MG63 (cell line): ENCODE data around the gene HPN. TPM values are rescaled to one million over a fixed set of nuclear protein-coding genes. Genes with fewer than 3 reads are reported as not detected.

Source experiments
- DNase-seq: peaks from one replicate; pipeline ENCODE4 v3.0.0-alpha.2; 2020
- H3K27me3 ChIP-seq: fragments of 250-450 bp; sonication (Bioruptor Pico); 2 replicates; pipeline ENCODE4 v1.5.1; 2020; ENCODE audit warnings: mild to moderate bottlenecking, moderate library complexity
- H3K36me3 ChIP-seq: fragments of 250-450 bp; sonication (Bioruptor Pico); 2 replicates; pipeline ENCODE4 v1.5.1; 2020; ENCODE audit warnings: mild to moderate bottlenecking, moderate library complexity
- H3K4me3 ChIP-seq: fragments of 250-450 bp; sonication (Bioruptor Pico); 2 replicates; pipeline ENCODE4 v1.5.1; 2020; ENCODE audit warnings: mild to moderate bottlenecking, moderate library complexity
- H3K9me3 ChIP-seq: fragments of 250-450 bp; sonication (Bioruptor Pico); 2 replicates; pipeline ENCODE4 v1.5.1; 2020; ENCODE audit warnings: mild to moderate bottlenecking, moderate library complexity
- total RNA-seq: library from RNA; depleted of rRNA; stranded (reverse); fragments of >200 nt; shearing (Covaris generic); gene quantifications from 2 replicates; pipeline ENCODE4 v1.2.3, GENCODE V29; 2014; ENCODE audit warnings: low replicate concordance; rRNA removed

The HPN gene
- total RNA-seq, 1 experiment from 2014 or later = not detected

DNA sequence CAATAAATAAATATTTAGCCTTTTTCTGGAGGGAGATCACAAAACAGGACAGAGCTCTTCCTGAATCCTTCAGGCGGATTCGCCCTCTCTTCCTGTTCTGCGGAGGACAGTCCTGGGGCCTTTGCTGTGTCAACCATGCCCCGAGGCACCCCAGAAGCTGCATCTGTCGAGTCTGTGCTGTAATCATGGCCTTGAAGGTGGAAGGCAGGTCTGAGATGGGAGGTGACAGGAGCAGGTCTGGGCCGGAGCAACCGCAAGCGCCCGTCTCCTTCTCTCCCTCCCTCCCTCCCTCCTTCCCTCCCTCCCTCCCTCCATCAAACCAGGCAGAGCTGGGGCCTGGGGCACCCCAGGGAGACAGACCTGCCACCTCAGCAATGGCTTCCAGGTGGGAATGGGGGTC lies 69.5 kb downstream of the HPN start:
- Histone ChIP-seq H3K36me3 (no peaks in the 10 kb centered on the region), H3K4me3 (no peak overlapping the region), H3K9me3 (no peaks in the 10 kb centered on the region), H3K27me3 (no peaks in the 10 kb centered on the region)
- DNase-seq = no peak

DNA sequence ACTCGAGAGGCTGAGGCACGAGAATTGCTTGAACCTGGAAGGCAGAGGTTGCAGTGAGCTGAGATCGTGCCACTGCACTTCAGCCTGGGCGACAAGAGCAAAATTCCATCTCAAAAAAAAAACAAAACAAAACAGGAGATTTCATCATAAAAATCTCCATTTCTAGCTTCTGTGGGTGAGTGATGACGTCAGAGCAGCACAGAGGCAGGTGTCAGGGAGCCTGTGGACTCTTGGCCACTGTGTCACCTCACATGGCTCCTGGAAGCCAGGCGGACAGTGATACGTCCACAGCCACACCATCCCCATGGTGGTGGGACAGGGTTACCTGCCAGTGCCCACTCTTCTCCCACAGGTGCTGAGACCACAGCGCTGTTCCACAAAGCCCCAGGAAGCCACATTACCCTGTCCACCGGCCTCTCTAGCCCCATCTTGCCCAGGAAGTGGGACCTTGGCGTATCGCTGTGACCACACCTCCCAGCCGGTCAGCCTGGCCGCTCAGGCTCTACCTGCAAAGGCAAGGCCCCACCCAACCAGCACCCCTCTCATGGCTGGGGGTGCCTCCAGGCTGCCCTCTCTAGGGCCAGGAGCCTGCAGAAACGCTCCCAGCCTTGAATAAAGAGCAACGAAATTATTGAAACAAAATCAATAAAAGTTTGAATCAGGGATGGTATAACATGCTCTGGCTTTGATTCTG lies 71.6 kb downstream of the HPN start:
- no peak for DNase-seq
- Histone ChIP-seq H3K9me3 (no peaks in the 10 kb centered on the region), H3K27me3 (no peaks in the 10 kb centered on the region), H3K36me3 (no peaks in the 10 kb centered on the region), H3K4me3 (no peak overlapping the region)

DNA sequence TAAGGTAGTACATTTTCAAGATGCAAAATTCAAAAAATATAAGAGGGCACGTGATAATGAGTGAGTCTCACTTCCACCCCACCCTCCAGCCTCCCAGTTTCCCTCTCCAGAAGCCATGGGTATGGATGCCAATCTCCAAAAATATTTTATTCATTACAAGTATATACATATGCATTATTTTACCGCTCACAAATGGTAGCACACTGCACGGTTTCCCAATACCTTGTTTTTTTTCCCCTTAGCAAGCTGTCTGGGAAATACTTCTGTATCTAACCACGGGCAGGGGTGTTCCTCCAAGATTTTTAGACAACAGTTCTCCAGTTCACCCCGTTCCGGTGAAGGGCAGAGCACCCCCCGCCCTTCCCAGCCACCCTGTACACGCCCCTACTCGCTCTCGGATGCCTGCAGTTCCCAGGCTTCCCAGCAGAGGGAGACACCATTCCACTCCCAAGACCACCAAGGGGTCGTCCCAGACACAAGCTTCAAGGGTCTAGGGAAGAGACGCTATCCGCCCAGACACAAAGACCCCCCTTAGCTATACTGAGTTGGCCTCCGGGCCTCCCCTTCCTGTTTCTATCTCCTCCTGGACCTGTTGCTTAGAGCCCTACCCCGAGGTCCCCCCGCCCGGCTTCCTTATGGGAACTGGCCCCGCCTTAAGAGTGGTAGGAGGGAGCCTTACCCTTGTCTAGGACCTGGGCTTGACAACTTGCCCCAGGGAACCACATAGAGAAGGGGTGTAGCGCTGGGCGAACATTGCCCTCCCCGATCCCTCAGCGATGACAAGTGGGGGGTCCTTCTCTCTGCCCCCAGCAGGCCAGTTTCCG lies 73.0 kb downstream of the HPN start:
- DNase-seq = peak; percentile 60
- Histone ChIP-seq H3K4me3 (peak overlapping the region; percentile 25), H3K36me3 (no peaks in the 10 kb centered on the region), H3K9me3 (no peaks in the 10 kb centered on the region), H3K27me3 (no peaks in the 10 kb centered on the region)

DNA sequence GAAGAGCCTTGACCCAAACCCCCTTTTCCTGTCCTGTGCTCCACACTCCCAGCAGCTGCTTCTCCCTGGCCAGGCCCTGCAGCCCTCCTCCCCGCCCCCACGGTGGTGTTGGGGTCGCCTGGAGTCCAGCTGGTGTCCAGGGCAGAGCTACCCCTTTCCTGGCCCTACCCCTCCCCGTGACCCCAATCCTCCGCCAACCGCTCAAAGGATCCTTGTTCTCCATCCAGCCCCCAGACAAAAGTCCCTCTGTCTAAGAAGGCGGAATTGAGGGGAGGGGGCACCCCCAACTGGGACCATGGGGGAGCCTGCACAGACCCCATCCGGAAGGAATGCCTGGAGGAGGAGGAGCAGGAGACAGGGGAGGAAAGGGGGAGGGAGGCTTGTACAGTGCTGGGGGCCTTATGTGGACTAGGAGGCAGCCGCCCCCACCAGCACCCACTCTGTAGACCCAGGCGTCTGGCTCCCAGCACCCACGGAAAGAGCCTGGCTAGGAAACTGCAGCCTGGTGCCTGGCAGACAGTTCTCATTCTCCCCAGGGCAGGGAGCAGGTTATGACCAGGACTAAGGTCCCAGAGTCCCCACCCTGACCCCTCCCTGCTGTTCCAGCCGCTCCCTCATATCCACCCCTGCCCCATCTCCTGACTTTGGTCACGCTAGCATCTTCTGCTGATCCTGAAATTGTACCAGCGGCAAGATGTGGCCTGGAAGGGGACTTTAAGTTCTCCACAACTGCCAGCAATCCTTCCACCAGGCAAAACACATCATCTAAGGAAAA lies 73.8 kb downstream of the HPN start, which contains the start of gene FXYD3:
TSS of gene FXYD3 (plus strand) at position 647 of the 775 bp plus-strand sequence. CDS start 3,554 bp downstream, outside the sequence.
- H3K36me3 ChIP-seq = no peaks in the 10 kb centered on the region
- H3K9me3 ChIP-seq = no peaks in the 10 kb centered on the region
- no peak for DNase-seq
- no peaks in the 10 kb centered on the region for H3K27me3 ChIP-seq
- H3K4me3 ChIP-seq = peak within 1 kb of the TSS; percentile 25

Other genes with a start within 250 kb of the HPN start
- 2.1 and 4.2 TPM in 2 replicates for gene ZNF30, start 114.8 kb upstream of the HPN start, total RNA-seq
- gene ZNF792, start 77.5 kb upstream of the HPN start, total RNA-seq = 1.7 and 2.4 TPM in 2 replicates
- 28.2 and 32.1 TPM in 2 replicates for gene GRAMD1A, start 41.4 kb upstream of the HPN start, total RNA-seq
- 0.86 and 2.3 TPM in 2 replicates for gene SCN1B, start 11.3 kb upstream of the HPN start, total RNA-seq
- gene FXYD3, start 74.1 kb downstream of the HPN start, total RNA-seq = not detected in 2 replicates
- 0.76 TPM in 1 of 2 replicates, not detected in the other for gene LGI4, start 93.3 kb downstream of the HPN start, total RNA-seq
- not detected in 2 replicates for gene FXYD1, start 97.1 kb downstream of the HPN start, total RNA-seq
- gene FXYD7, start 101.5 kb downstream of the HPN start, total RNA-seq = not detected in 2 replicates
- 28.9 and 59.7 TPM in 2 replicates for gene FXYD5, start 113.0 kb downstream of the HPN start, total RNA-seq
- gene FAM187B, start 187.0 kb downstream of the HPN start, total RNA-seq = not detected in 2 replicates
- 0.33 TPM in 1 of 2 replicates, not detected in the other for gene LSR, start 207.3 kb downstream of the HPN start, total RNA-seq
- 73.5 and 85.5 TPM in 2 replicates for gene USF2, start 227.2 kb downstream of the HPN start, total RNA-seq
- not detected in 2 replicates for gene HAMP, start 240.8 kb downstream of the HPN start, total RNA-seq